ENCODE results near the gene PFKFB4.

The PFKFB4 gene

GRCh38 chr3:48521635-48522034 lies 35.0 kb downstream of the PFKFB4 start:
- Histone ChIP-seq H3K27ac (replicated peaks) (no peak overlapping the region), H3K4me3 (replicated peaks; ENCODE audit: insufficient read depth, low read length) (no peak overlapping the region), H3K27me3 (ENCODE audit: insufficient read depth, poor library complexity, severe bottlenecking) (no peaks in the 10 kb centered on the region)
- TF ChIP-seq REST (IDR thresholded peaks at IDR 0.05; ENCODE audit: insufficient replicate concordance, low read depth) (no peak), GABPA (IDR thresholded peaks at IDR 0.05; ENCODE audit: low read depth) (no peak), SPI1 (IDR thresholded peaks at IDR 0.05; ENCODE audit: borderline replicate concordance, low read depth) (no peak), POLR2AphosphoS5 (IDR thresholded peaks at IDR 0.05; ENCODE audit: low read depth) (no peak), CTCF (IDR thresholded peaks at IDR 0.05; ENCODE audit: insufficient read depth, low read length) (no peak)
- DNase-seq (ENCODE audit: low read depth in 1 of 2, low spot score in 1 of 2) = no peak

GRCh38 chr3:48519277-48519643 lies 37.3 kb downstream of the PFKFB4 start:
- Histone ChIP-seq H3K4me3 (replicated peaks; ENCODE audit: insufficient read depth, low read length) (no peak overlapping the region), H3K27me3 (ENCODE audit: insufficient read depth, poor library complexity, severe bottlenecking) (no peaks in the 10 kb centered on the region), H3K27ac (replicated peaks) (no peak overlapping the region)
- DNase-seq (ENCODE audit: low read depth in 1 of 2, low spot score in 1 of 2) = no peak
- TF ChIP-seq GABPA (IDR thresholded peaks at IDR 0.05; ENCODE audit: low read depth) = no peak
- TF ChIP-seq POLR2AphosphoS5 (IDR thresholded peaks at IDR 0.05; ENCODE audit: low read depth) = no peak
- no peak for TF ChIP-seq CTCF (IDR thresholded peaks at IDR 0.05; ENCODE audit: insufficient read depth, low read length)
- no peak for TF ChIP-seq REST (IDR thresholded peaks at IDR 0.05; ENCODE audit: insufficient replicate concordance, low read depth)
- TF ChIP-seq SPI1 (IDR thresholded peaks at IDR 0.05; ENCODE audit: borderline replicate concordance, low read depth) = no peak

- TF ChIP-seq REST (IDR thresholded peaks at IDR 0.05; ENCODE audit: insufficient replicate concordance, low read depth) (no peak), CTCF (IDR thresholded peaks at IDR 0.05; ENCODE audit: insufficient read depth, low read length) (no peak), SPI1 (IDR thresholded peaks at IDR 0.05; ENCODE audit: borderline replicate concordance, low read depth) (no peak), GABPA (IDR thresholded peaks at IDR 0.05; ENCODE audit: low read depth) (no peak), POLR2AphosphoS5 (IDR thresholded peaks at IDR 0.05; ENCODE audit: low read depth) (no peak)
- H3K27me3 ChIP-seq (ENCODE audit: insufficient read depth, poor library complexity, severe bottlenecking) = no peaks in the 10 kb centered on the region
- DNase-seq (ENCODE audit: low read depth in 1 of 2, low spot score in 1 of 2) = no peak
Measured at GRCh38 chr3:48518638-48519276, 37.8 kb downstream of the PFKFB4 start.

More at GRCh38 chr3:48518638-48519276, 37.8 kb downstream of the PFKFB4 start:
- no peak overlapping the region for H3K4me3 ChIP-seq (replicated peaks; ENCODE audit: insufficient read depth, low read length)
- no peak overlapping the region for H3K27ac ChIP-seq (replicated peaks)
